GM19467 (cell line): Measurements from ENCODE around the gene OR3A3.

ENCODE experiments used
- ATAC-seq: cut with Tn5 transposase; IDR thresholded peaks from one replicate; pipeline ENCODE4 v1.9.1; 2021; ENCODE audit warnings: mild to moderate bottlenecking, moderate library complexity; ENCODE audit not compliant: unreplicated experiment

The OR3A3 gene

GRCh38 chr17:3471599-3471998, 60.4 kb downstream of the OR3A3 start, which contains the start of gene SPATA22:
Gene SPATA22, minus strand, starts transcription at chr17:3471819. Its CDS starts 2,494 bp downstream, at chr17:3469325.
- no peak for ATAC-seq

- ATAC-seq = no peak
These were observed 61.0 kb downstream of the OR3A3 start for GRCh38 chr17:3472137-3472536.
